ENCODE data around the gene KIF5C. TPM values are rescaled to one million over a fixed set of nuclear protein-coding genes. Genes with fewer than 3 reads are reported as not detected.

Gene KIF5C
- total RNA-seq, 2 donors from 2014 or later, result 2.0 to 2.6 TPM

DNA sequence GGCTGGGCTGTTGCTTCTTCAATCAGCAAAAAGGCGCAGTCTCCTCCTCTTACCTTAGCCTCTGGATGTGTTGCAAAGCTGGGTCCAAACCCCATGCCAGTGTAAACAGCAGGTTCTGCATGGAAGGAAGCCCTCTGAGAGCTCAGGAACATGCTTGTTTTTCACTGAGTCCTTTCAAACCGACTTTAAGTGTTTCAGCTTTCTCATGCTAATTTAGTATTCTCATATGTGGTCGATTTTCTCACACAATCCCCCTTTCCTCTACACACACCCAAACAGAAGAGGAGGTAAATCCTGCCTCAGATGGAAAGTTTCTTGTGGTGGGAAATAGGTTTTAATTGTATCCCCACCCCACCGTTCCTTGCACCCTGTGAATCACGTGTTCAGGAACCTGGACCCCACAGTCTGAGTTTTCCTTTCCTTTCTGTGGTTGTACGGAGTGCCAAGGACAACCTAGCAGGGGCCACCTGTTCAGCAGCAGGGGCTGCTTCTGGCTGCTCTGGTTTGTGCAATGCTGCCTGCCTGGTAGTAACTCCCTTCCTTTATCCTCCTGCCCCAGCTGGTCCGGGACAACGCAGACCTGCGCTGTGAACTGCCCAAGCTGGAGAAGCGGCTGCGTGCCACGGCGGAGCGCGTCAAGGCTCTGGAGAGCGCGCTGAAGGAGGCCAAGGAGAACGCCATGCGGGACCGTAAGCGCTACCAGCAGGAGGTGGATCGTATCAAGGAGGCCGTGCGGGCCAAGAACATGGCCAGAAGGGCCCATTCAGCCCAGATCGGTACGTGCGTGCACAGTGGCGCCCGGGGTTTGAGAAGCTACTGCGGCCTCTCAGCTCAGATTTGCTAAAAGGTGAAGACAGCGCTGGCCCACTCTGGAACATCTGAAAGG, 134.8 kb downstream of the KIF5C start:
- no peaks in the 10 kb centered on the region for H3K4me1 ChIP-seq
- no peak overlapping the region for H3K4me3 ChIP-seq
- H3K9me3 ChIP-seq, result no peaks in the 10 kb centered on the region
- intact Hi-C loops (cut with DNase I), result no loop called here
- WGBS, 2 donors, result 89 to 93% methylated on average over 30 to 31 of the region's 31 CpGs
- no peak for DNase-seq
- H3K27me3 ChIP-seq, result no peaks in the 10 kb centered on the region
- H3K27ac ChIP-seq, result no peak overlapping the region
- no peak for TF ChIP-seq POLR2A (IDR thresholded peaks at IDR 0.05)
- ATAC-seq, result no peak
- no peaks in the 10 kb centered on the region for H3K36me3 ChIP-seq (replicated peaks in 1 of 2; ENCODE audit: insufficient read depth in 1 of 2, low read depth in 2 of 2)

DNA sequence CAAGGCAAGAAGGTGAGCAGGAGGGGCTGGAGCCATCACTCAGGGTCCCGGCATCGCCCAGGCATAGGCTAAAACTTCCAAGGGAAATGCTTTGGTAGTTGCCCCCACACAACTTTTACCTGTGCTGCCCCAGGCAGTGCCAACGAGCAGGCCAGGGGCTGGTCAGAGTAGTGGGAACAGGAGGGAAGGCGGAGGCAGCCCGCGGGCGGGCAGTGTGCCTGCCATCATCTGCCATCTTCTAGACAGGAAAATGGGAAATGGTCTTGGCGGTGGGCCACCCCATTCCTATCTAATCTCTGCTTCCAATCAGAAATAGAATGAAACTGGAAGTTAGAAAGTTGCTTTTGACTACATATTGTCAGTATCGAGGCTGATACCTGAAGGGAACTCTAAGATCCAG, 137.5 kb downstream of the KIF5C start:
- Histone ChIP-seq H3K36me3 (replicated peaks in 1 of 2; ENCODE audit: insufficient read depth in 1 of 2, low read depth in 2 of 2) (no peaks in the 10 kb centered on the region), H3K27ac (no peak overlapping the region), H3K9me3 (no peaks in the 10 kb centered on the region), H3K4me3 (no peak overlapping the region), H3K4me1 (no peaks in the 10 kb centered on the region), H3K27me3 (no peaks in the 10 kb centered on the region)
- TF ChIP-seq POLR2A (IDR thresholded peaks at IDR 0.05), result no peak
- TF ChIP-seq, protein P1, sequence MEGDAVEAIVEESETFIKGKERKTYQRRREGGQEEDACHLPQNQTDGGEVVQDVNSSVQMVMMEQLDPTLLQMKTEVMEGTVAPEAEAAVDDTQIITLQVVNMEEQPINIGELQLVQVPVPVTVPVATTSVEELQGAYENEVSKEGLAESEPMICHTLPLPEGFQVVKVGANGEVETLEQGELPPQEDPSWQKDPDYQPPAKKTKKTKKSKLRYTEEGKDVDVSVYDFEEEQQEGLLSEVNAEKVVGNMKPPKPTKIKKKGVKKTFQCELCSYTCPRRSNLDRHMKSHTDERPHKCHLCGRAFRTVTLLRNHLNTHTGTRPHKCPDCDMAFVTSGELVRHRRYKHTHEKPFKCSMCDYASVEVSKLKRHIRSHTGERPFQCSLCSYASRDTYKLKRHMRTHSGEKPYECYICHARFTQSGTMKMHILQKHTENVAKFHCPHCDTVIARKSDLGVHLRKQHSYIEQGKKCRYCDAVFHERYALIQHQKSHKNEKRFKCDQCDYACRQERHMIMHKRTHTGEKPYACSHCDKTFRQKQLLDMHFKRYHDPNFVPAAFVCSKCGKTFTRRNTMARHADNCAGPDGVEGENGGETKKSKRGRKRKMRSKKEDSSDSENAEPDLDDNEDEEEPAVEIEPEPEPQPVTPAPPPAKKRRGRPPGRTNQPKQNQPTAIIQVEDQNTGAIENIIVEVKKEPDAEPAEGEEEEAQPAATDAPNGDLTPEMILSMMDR (IDR thresholded peaks at IDR 0.05), result no peak
- WGBS, 2 donors, result 86 to 90% methylated on average over 5 to 9 of the region's 9 CpGs
- intact Hi-C loops (cut with DNase I), result no loop called here
- DNase-seq (no peak), ATAC-seq (no peak)

DNA sequence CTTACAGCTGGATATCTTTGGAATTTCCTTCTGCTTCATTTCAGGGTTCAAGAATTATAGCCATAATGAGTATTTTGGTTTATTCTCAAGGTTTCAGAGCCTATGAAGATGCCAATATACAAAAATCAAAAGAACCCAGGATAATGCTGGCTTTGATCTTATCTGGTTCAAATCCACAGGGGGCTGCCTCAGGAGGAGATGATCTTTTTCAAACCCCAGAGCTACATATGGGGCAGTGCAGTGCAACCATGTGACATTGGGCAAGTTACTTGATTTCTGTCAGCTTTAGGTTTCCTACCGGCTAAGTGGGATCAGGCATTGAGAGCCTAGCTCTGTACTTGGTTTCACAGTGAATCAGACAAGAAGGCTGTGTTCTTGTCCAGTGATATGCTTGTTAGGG, 140.5 kb downstream of the KIF5C start:
- intact Hi-C loops (cut with DNase I), result loop anchor here (5.0 kb wide), 2 partner anchors 297 to 547 kb away; no protein-coding TSS in a partner anchor
- TF ChIP-seq, protein P1 (IDR thresholded peaks at IDR 0.05), result no peak
- no peak for TF ChIP-seq POLR2A (IDR thresholded peaks at IDR 0.05)
- no peak overlapping the region for H3K27ac ChIP-seq
- no peak for DNase-seq
- H3K9me3 ChIP-seq, result no peaks in the 10 kb centered on the region
- H3K27me3 ChIP-seq, result no peaks in the 10 kb centered on the region
- H3K36me3 ChIP-seq (replicated peaks in 1 of 2; ENCODE audit: insufficient read depth in 1 of 2, low read depth in 2 of 2), result no peaks in the 10 kb centered on the region
- no peak for ATAC-seq
- 86 to 100% methylated on average over 1 of the region's 1 CpG for WGBS, 2 donors
- no peaks in the 10 kb centered on the region for H3K4me1 ChIP-seq
- H3K4me3 ChIP-seq, result no peak overlapping the region

- H3K9me3 ChIP-seq, result no peaks in the 10 kb centered on the region
- ATAC-seq (no peak), DNase-seq (no peak)
- intact Hi-C loops (cut with DNase I), result loop anchor here (5.0 kb wide), 2 partner anchors 296 to 546 kb away; no protein-coding TSS in a partner anchor
- 71 to 77% methylated on average over 4 of the region's 4 CpGs for WGBS, 2 donors
- no peak overlapping the region for H3K27ac ChIP-seq
- no peaks in the 10 kb centered on the region for H3K36me3 ChIP-seq (replicated peaks in 1 of 2; ENCODE audit: insufficient read depth in 1 of 2, low read depth in 2 of 2)
- H3K27me3 ChIP-seq, result no peaks in the 10 kb centered on the region
- H3K4me3 ChIP-seq, result no peak overlapping the region
- no peaks in the 10 kb centered on the region for H3K4me1 ChIP-seq
- no peak for TF ChIP-seq POLR2A (IDR thresholded peaks at IDR 0.05)
- TF ChIP-seq, protein P1 (IDR thresholded peaks at IDR 0.05), result no peak
Measured at GRCh38 chr2:149015926-149016563, 141.0 kb downstream of the KIF5C start.

Data from body of pancreas (tissue), 4 donors.